GM12875 (cell line): ENCODE results near the gene HOXA7.

Source experiments
- H3K4me3 ChIP-seq: one replicate; pipeline ENCODE4 v1.5.1; 2011; ENCODE audit warnings: low read depth, low read length, control low read depth
- CTCF ChIP-seq: IDR thresholded peaks from 2 replicates; pipeline ENCODE4 v1.5.1; 2011; ENCODE audit warnings: low read depth, mild to moderate bottlenecking, control low read depth, inconsistent platforms, low read length, moderate library complexity, borderline replicate concordance; ENCODE audit not compliant: insufficient read depth

Gene HOXA7

GRCh38 chr7:27148756-27149641 is 7.5 kb downstream of the HOXA7 start:
- H3K4me3 ChIP-seq = no peak overlapping the region
- no peak for TF ChIP-seq CTCF

- no peak for TF ChIP-seq CTCF
- H3K4me3 ChIP-seq = no peak overlapping the region
These were observed 8.3 kb downstream of the HOXA7 start for GRCh38 chr7:27148031-27148755.

GRCh38 chr7:27147199-27148030 is 9.1 kb downstream of the HOXA7 start, which contains the start of gene HOXA6:
HOXA6 (minus strand) TSS chr7:27147774; CDS start chr7:27147749, 25 bp downstream.
- no peak within 1 kb of the TSS for H3K4me3 ChIP-seq
- no peak for TF ChIP-seq CTCF

DNA sequence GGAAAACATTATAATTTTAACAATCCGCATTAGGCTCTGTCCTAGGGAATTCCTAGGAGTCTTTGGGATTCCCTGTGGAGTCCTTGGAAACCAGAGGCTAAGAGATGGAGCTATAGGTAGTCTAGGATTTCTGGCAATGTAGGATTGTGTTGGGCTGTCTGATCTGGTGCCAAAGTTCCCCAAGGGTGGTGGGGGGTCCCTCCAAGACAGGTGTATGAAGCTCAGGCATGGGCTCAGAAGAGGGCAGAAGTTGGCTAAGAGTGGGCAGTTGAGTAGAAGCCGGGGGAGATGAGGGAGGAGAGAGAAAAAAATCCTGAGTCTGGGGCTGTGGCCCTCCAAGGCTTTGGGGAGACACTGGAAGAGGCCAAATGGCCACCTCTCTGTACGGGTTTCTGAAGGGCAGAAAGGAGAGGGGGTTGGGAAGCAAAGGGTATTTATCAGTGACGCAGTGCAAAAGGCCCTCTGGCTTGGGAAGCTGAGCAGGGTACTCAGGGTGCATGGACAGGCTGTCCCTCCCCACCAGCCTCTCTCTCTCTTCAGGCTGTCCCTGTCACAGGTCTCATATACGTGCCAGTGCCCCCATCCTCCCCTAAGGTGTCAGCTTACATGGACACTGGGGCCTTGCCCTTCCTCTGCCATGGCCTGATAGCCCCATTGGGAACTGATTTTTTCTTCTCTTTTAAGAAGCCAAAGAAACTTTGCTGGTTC is 9.8 kb downstream of the HOXA7 start:
- no peak for TF ChIP-seq CTCF
- H3K4me3 ChIP-seq = no peak overlapping the region

DNA sequence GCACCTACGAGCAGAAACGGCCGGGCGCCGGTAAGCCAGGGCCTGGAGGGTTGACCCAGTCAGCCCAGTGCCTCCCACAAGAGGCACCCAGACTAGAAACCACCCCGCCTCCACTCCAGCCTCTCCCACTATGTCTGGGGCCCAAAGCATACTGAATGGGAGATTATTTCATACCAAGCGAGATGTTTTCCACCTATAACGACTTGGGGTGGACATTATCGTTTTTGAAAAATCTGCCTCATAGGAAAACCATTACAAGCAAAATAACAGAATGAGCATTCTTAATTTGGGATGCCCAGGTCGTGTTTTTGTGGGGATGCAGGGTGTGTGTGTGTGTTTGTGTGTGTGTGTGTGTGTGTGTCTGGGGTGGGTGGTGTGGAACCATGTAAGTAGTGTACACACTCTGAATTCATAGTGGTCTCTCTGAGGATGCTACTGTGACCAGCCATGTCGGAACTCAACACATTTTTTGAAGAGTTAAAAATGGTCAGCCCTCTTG is 10.5 kb downstream of the HOXA7 start:
- no peak overlapping the region for H3K4me3 ChIP-seq
- no peak for TF ChIP-seq CTCF
